Astrocyte (in vitro differentiated cells and primary cell): ENCODE results near the gene KDR. TPM values are rescaled to one million over a fixed set of nuclear protein-coding genes. Genes with fewer than 3 reads are reported as not detected.

ENCODE experiments used
- DNase-seq: peaks from one replicate; pipeline ENCODE4 v3.0.0-alpha.2; 2010; ENCODE audit warnings: low read depth
- FAIRE-seq: peaks from 2 replicates; lab custom pipeline; 2011; peaks lifted over from hg19 to GRCh38; lab: Jason Lieb, UNC
- H2AFZ ChIP-seq: 2 replicates; pipeline ENCODE4 v1.6.0; 2012; ENCODE audit warnings: low read depth, low read length, inconsistent platforms
- H3K27ac ChIP-seq: 2 replicates; pipeline ENCODE4 v1.5.1; 2011; ENCODE audit warnings: low read depth, low read length, inconsistent platforms
- H3K27me3 ChIP-seq: 2 replicates; pipeline ENCODE4 v1.6.0; 2011; ENCODE audit warnings: low read length, inconsistent platforms; ENCODE audit not compliant: insufficient read depth
- H3K36me3 ChIP-seq: 2 replicates; pipeline ENCODE4 v1.5.1; 2011; ENCODE audit warnings: low read length, inconsistent platforms; ENCODE audit not compliant: insufficient read depth
- H3K4me1 ChIP-seq: 2 replicates; pipeline ENCODE4 v1.5.1; 2011; ENCODE audit warnings: low read length, inconsistent platforms; ENCODE audit not compliant: insufficient read depth
- H3K4me2 ChIP-seq: 2 replicates; pipeline ENCODE4 v1.6.0; 2012; ENCODE audit warnings: low read length, inconsistent platforms
- H3K4me3 ChIP-seq: 2 replicates; pipeline ENCODE4 v1.5.1; 2011; ENCODE audit warnings: low read depth, mild to moderate bottlenecking, low read length, inconsistent platforms; ENCODE audit not compliant: insufficient read depth
- H3K79me2 ChIP-seq: 2 replicates; pipeline ENCODE4 v1.6.0; 2012; ENCODE audit warnings: mild to moderate bottlenecking, low read length, inconsistent platforms; ENCODE audit not compliant: insufficient read depth
- H3K9ac ChIP-seq: 2 replicates; pipeline ENCODE4 v1.6.0; 2012; ENCODE audit warnings: mild to moderate bottlenecking, low read length, inconsistent platforms
- H3K9me3 ChIP-seq: 2 replicates; pipeline ENCODE4 v1.5.1; 2012; ENCODE audit warnings: low read depth, mild to moderate bottlenecking, low read length, inconsistent platforms; ENCODE audit not compliant: insufficient read depth
- H4K20me1 ChIP-seq: 2 replicates; pipeline ENCODE4 v1.6.0; 2012; ENCODE audit warnings: low read length, inconsistent platforms; ENCODE audit not compliant: insufficient read depth
- H3K27ac Mint-ChIP-seq: one replicate; pipeline ENCODE4 v1.8.0; 2021; ENCODE audit warnings: mild to moderate bottlenecking, mixed read lengths; ENCODE audit not compliant: unreplicated experiment
- H3K27me3 Mint-ChIP-seq: one replicate; pipeline ENCODE4 v1.8.0; 2021; ENCODE audit warnings: low read depth, mixed read lengths; ENCODE audit not compliant: unreplicated experiment
- H3K36me3 Mint-ChIP-seq: one replicate; pipeline ENCODE4 v1.8.0; 2021; ENCODE audit warnings: low read depth, mixed read lengths; ENCODE audit not compliant: unreplicated experiment
- H3K4me1 Mint-ChIP-seq: one replicate; pipeline ENCODE4 v1.8.0; 2021; ENCODE audit warnings: low read depth, mixed read lengths; ENCODE audit not compliant: unreplicated experiment
- H3K4me3 Mint-ChIP-seq: one replicate; pipeline ENCODE4 v1.8.0; 2021; ENCODE audit warnings: mild to moderate bottlenecking, moderate library complexity, mixed read lengths; ENCODE audit not compliant: unreplicated experiment
- H3K9me3 Mint-ChIP-seq: one replicate; pipeline ENCODE4 v1.8.0; 2021; ENCODE audit warnings: mild to moderate bottlenecking, mixed read lengths; ENCODE audit not compliant: unreplicated experiment
- CTCF ChIP-seq: IDR thresholded peaks from 2 replicates; pipeline ENCODE4 v1.5.1; 2011; ENCODE audit warnings: low read depth, mild to moderate bottlenecking, inconsistent platforms, low read length, moderate library complexity; ENCODE audit not compliant: insufficient read depth
- EZH2 ChIP-seq: IDR thresholded peaks from 2 replicates; pipeline ENCODE4 v1.6.1; 2012; ENCODE audit warnings: mild to moderate bottlenecking, low read length, inconsistent platforms; ENCODE audit not compliant: insufficient read depth
- total RNA-seq: library from RNA; stranded (reverse); gene quantifications from 2 replicates; pipeline ENCODE4 v1.2.1, GENCODE V29; 2021

The KDR gene
- total RNA-seq, 1 donor from 2014 or later = 2.5 TPM

DNA sequence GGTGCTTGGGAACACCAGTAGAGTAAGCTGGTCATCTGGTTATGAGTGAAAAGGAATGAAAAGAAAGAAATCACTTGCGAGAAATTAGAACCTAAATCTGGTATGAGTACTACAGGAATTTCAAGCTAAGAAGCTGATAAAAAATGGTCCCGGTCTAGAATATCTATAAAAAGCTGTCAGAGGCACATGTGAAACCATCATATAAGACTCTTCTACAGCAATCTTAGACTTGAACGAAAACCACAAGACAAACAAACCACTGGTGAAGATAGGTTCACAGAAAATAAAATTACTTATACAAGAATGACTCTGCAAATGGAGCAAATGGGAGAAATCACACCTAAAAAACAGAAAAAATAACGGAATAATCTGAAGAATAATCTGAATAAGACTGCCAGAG is 69.9 kb downstream of the KDR start:
- no peaks in the 10 kb centered on the region for H3K9me3 ChIP-seq
- no peak for FAIRE-seq
- no peak overlapping the region for H3K27ac Mint-ChIP-seq

DNA sequence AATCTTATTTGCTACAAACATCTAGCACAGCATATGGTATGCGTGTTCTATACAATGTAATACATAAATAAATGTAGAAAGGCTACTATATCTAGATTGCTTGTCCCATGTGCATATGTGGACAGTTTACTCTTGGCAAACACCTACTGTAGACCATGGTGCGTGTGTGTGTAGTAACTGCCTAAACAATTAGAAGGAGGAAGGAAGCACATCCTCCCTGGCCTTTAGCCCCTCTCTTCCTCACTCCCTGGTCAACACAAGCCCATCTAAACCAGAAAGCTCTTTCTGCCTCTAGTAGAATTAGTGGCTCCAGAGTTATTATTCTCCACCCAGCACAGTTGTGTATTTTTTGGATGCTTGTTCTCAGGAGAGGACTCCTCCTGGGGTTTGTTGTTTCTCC is 73.9 kb downstream of the KDR start:
- FAIRE-seq (no peak), DNase-seq (no peak)
- H3K4me3 ChIP-seq = no peak overlapping the region
- H3K79me2 ChIP-seq = no peaks in the 10 kb centered on the region
- Mint-ChIP-seq H3K4me3 (no peak overlapping the region), H3K36me3 (no peaks in the 10 kb centered on the region), H3K9me3 (peaks cover 2% of the 10 kb centered on the region), H3K27me3 (peaks cover 2% of the 10 kb centered on the region), H3K4me1 (no peaks in the 10 kb centered on the region), H3K27ac (no peak overlapping the region)
- no peak overlapping the region for H3K27ac ChIP-seq
- no peaks in the 10 kb centered on the region for H4K20me1 ChIP-seq
- H3K27me3 ChIP-seq = peaks cover 2% of the 10 kb centered on the region
- no peak for TF ChIP-seq CTCF
- no peak for TF ChIP-seq EZH2
- H2AFZ ChIP-seq = no peak overlapping the region
- no peak overlapping the region for H3K9ac ChIP-seq
- H3K4me1 ChIP-seq = no peaks in the 10 kb centered on the region
- H3K4me2 ChIP-seq = no peak overlapping the region
- no peaks in the 10 kb centered on the region for H3K9me3 ChIP-seq
- H3K36me3 ChIP-seq = no peaks in the 10 kb centered on the region

More for the DNA sequence above, 69.9 kb downstream of the KDR start:
- no peak for TF ChIP-seq EZH2
- TF ChIP-seq CTCF = no peak
- no peaks in the 10 kb centered on the region for H4K20me1 ChIP-seq
- no peaks in the 10 kb centered on the region for H3K36me3 Mint-ChIP-seq
- no peak overlapping the region for H2AFZ ChIP-seq
- H3K36me3 ChIP-seq = no peaks in the 10 kb centered on the region
- no peak overlapping the region for H3K4me3 Mint-ChIP-seq
- peaks cover 2% of the 10 kb centered on the region for H3K27me3 ChIP-seq
- peaks cover 2% of the 10 kb centered on the region for H3K27me3 Mint-ChIP-seq
- H3K4me3 ChIP-seq = no peak overlapping the region
- peaks cover 2% of the 10 kb centered on the region for H3K9me3 Mint-ChIP-seq
- H3K4me1 ChIP-seq = no peaks in the 10 kb centered on the region
- no peak overlapping the region for H3K9ac ChIP-seq
- H3K4me1 Mint-ChIP-seq = no peaks in the 10 kb centered on the region
- no peak overlapping the region for H3K27ac ChIP-seq
- H3K79me2 ChIP-seq = no peaks in the 10 kb centered on the region
- H3K4me2 ChIP-seq = no peak overlapping the region
- DNase-seq = no peak

- Histone ChIP-seq H3K27me3 (peaks cover 2% of the 10 kb centered on the region), H3K79me2 (no peaks in the 10 kb centered on the region), H3K4me2 (no peak overlapping the region), H3K9me3 (no peaks in the 10 kb centered on the region), H4K20me1 (no peaks in the 10 kb centered on the region), H3K9ac (no peak overlapping the region), H2AFZ (no peak overlapping the region), H3K4me3 (no peak overlapping the region), H3K36me3 (no peaks in the 10 kb centered on the region), H3K4me1 (no peaks in the 10 kb centered on the region), H3K27ac (no peak overlapping the region)
- H3K27ac Mint-ChIP-seq = no peak overlapping the region
- no peaks in the 10 kb centered on the region for H3K9me3 Mint-ChIP-seq
- TF ChIP-seq EZH2 (no peak), CTCF (no peak)
- peaks cover under 1% of the 10 kb centered on the region for H3K27me3 Mint-ChIP-seq
- DNase-seq (no peak), FAIRE-seq (no peak)
- H3K4me1 Mint-ChIP-seq = no peaks in the 10 kb centered on the region
- H3K36me3 Mint-ChIP-seq = no peaks in the 10 kb centered on the region
- H3K4me3 Mint-ChIP-seq = no peak overlapping the region
Observed at GRCh38 chr4:55050418-55050950, 74.9 kb downstream of the KDR start.
